ENCODE data around the gene KCNE3.

KCNE3 gene

DNA sequence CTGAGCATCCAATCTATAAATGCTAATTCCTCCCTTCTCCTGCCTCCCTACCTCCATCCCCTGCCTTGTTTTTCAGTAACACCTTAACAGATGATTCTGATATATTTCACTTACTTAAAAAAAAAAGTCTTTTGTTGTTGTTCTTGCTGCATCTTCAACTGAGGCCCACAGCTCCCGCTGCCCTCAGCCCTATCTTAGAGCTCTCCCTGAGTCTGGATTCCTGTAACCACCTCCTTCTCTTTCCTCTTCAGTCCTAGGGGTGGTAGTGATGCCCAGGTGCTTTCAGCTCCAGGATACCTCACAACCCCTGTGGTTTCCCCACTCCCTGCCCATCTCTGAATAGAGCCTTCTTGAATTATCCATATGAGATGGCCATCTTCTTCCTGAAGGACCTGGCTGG is 3.7 kb upstream of the KCNE3 start:
- no peak for DNase-seq

DNA sequence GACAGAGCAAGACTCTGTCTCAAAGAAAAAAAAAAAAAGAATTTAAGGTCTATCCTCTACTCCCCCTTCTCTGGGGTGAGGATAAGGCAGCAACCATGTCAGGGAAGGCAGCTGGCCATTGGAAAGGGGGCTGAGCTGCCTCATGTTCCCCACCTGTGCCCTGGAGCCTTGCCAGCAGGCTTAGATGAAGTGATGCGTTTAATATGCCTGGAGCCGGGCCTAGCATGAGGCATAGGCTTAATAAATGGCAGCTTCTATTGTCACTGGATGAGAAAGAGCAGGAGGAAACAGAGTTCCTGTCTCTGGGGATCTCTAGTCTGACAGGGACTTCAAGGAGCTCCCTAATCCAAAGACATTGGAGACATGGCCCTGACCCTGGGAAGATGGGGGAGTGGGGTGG is 3.2 kb upstream of the KCNE3 start:
- no peak for DNase-seq

DNA sequence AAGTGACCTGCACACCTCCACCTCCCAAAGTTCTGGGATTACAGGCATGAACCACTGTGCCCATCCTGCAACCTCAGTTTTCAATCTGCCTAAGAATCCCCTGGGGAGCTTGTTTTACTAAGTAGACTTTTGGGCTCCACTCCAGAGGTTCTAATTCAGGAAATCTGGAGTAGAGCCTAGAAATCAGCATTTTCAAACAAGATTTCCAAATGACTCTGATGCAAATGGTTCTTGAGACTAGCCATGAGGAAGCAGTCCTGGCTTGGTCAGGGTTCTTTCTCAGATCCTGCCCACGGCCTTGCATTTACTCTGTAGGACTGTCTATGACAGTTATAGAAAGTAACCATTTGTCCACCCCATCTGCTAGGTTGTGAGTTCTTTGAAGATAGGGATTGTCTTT is 1.6 kb upstream of the KCNE3 start:
- DNase-seq, result no peak

DNA sequence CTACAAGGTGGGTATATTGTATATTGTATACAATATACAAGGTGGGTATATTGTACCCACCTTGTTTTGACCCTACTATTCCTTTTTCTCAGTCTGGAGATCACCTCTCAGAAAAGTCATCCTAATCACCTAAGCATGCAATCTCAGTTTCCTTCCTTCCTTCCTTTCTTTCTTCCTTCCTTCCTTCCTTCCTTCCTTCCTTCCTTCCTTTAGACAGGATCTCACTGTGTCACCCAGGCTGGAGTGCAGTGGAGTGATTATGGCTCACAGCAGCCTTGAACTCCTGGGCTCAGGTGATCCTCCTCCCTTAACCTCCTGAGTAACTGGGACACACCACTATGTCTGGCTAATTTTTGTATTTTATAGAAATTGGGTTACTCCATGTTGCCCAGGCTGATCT is 1.2 kb upstream of the KCNE3 start:
- no peak for DNase-seq

GRCh38 chr11:74468058-74468457 is 709 bp upstream of the KCNE3 start:
- DNase-seq, result no peak

GRCh38 chr11:74465291-74465708 is 2.0 kb downstream of the KCNE3 start:
- no peak for DNase-seq

DNA sequence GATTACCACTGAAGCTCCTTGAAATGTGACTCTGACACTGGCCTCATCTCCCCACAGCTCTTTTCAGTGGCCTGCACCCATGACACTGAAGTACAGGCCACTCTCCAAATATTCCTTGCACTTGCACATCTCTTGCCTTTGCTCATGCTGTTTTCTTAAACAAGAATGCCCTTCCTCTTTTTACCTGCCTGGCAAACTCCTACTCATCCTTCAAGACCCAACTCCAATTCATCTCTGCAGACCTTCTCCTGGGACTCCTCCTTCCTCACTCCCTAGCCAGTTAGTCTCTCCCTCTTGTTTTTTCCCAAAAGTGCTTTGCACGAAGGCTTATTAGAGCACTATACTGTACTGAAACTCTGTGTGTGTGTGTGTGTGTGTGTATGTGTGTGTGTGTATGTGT is 2.6 kb downstream of the KCNE3 start:
- DNase-seq, result no peak

DNA sequence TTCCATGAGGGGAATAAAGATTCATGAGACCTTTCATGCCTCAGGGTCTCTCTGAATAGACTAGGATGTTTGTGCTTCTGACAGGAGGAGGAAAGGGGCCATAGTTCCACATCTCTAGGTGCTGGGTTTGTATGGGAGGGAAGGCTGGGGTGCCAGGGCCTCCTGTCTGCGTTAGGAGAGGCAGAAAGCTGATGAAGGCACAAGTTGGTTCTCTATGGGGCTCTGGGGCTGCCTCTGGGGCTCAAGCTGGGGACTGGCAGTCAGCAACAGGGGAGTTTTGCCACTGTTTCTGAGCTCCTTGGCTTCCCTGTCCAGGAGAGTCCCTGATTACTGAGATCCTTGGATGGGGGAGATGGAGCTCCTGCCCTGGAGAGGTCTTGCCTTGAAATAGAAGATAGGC is 4.1 kb downstream of the KCNE3 start:
- no peak for DNase-seq

- DNase-seq, result no peak
Measured at GRCh38 chr11:74462631-74463030, 4.7 kb downstream of the KCNE3 start.

DNA sequence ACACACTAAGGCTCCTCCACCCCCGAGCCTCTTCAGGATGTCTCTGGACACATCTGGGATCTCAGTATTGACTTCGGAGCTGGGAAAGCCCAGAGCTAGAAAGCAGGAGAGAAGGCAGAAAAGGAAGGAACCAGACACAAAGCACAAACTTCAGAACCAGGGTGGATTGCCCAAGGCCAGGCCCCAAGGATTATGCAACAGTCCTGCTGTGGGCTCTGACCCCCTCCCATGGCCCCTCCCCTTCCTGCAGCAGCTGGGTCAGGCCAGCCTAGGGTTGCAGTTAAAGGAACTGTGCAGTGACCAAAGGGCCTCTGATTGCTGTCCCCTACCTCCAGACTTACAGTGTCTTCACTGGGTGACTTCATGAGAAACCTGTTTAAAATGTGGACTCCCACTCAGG is 5.3 kb downstream of the KCNE3 start:
- no peak for DNase-seq

- DNase-seq, result no peak
Measured at GRCh38 chr11:74460481-74461154, 6.7 kb downstream of the KCNE3 start.

DNA sequence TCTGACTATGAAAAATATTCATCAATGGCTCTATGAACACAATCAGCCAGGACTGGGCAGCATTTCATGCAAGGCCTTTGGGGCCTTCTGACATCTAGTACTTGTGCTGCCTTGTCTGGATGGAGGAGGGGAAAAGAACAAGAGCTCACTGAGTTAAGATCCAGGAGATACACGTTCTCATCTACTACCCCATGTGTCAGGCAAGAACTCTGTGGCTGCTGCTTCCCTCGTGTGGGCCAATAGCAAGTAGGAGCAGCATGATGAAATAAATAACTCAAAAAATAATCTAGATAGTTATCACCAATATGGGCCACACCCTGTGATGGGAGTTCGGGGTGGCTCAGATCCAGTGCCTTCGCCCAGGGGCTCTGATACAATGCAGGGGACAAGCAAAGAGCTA is 7.3 kb downstream of the KCNE3 start:
- no peak for DNase-seq

GRCh38 chr11:74459584-74459983 is 7.8 kb downstream of the KCNE3 start:
- DNase-seq, result no peak

GRCh38 chr11:74457356-74457755 is 10.0 kb downstream of the KCNE3 start:
- no peak for DNase-seq

DNA sequence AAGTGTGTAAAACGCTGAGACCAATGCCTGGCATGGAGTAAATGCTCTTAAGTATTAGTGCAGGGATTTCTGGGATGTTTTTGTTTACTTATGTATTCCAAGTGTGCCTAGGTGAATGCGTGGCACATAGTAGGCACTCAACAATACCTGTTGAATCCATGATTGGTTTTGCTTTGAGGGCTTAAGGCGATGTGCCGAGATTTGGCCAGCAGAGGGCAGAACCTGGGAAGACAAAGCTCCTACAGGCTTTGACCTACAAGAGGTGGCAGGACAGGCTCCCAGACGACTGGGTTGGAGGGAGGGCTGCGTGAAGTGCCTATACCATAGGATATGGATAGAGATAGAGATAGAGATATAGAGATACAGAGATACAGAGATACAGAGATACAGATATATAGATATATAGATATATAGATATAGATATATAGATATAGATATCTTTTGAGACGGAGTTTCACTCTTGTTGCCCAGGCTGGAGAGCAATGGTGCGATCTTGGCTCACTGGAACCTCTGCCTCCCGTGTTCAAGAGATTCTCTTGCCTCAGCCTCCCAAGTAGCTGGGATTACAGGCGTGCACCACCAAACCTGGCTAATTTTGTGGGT is 13.9 kb downstream of the KCNE3 start:
- peak; percentile 64 for DNase-seq

DNA sequence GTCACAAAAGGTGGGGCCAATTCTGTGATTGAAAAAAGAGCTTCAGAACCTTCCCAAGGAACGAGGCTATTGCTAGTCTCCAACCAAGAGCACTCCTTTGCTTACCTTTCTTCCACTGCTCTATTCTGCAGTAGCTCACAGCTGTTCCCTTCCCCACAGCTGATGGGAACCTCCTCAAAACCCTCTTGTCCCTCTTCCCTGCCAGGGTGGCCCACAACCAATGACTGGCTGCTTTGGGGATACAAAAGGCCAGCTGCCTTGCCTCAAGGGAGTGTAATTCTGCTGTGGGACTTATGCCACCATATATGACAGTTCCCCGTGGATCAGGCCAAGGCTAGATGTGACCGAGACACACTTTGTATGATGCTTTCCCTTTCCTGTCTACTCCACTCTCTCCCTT is 15.0 kb downstream of the KCNE3 start:
- no peak for DNase-seq

DNA sequence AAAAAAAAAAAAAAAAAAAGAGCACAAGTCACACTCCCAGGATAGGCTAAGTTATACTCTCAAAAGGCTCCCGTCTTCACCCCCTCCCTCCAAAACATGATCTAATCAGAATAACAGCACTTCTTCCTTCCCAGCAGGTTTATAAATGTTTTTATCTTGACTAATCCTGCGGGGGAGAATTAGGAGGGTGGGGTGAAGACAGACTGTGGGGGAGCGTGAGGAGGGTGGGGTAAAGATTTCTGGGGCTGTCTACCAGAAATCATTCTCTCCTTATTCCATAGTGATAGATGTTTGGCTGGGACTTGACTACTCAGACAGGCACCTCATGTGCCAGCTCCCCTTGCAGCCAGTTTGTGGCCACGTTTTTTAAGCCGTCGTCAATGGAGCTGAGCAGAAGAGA is 17.0 kb downstream of the KCNE3 start:
- no peak for DNase-seq

GRCh38 chr11:74449369-74449931 is 17.9 kb downstream of the KCNE3 start:
- no peak for DNase-seq

GRCh38 chr11:74447720-74448119 is 19.6 kb downstream of the KCNE3 start:
- DNase-seq, result no peak

DNA sequence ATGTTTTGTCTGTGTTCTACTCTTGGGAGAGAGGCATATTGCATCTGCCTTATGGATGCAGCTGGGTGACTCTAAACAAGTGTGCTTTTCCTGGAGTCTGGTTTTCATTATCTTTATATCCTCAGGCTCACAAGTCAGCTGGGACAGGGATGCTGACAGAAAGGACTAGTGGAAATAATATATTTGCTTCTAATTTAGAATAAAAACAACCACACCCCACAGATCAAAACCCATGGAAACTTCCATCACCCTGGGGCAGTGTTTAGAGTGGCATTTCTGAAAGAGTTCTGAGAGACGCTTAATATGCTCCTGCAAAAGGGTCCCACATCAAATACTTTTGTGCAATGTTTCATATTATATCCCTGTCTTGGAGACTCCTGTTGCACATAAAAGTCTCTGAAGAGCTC is 20.8 kb downstream of the KCNE3 start:
- no peak for DNase-seq

DNA sequence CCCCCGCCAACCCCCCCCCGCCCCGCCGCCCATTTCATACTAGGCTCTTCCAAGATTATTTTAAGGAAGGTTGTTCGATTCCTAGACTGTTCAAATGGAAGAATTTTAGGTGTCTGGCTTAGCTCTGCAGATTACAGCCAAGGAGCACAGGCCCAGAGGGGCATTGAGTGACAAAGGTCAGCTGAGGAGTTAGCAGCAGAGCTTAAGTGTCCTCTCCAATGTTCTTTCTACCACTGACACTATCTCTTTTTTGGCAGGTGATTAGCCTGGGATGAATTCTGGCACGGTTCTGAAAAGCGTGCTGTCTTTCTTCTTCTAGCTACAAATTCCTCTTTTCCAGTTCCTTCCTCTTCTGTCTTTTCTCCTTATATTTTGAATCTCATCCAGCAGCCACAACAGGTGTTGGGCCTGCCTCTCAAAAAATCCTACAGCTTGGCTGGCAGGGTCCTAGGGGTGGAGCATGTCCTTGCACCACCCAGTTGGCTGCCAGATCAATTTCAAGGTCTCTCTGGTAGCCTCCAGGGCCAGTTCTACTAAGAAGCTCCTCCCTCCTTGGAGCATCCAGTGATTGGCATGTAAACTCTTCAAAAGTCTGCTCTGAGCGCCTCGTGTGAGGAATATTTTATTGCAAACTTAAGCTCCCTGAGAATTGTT is 23.0 kb downstream of the KCNE3 start:
- DNase-seq, result no peak

DNA sequence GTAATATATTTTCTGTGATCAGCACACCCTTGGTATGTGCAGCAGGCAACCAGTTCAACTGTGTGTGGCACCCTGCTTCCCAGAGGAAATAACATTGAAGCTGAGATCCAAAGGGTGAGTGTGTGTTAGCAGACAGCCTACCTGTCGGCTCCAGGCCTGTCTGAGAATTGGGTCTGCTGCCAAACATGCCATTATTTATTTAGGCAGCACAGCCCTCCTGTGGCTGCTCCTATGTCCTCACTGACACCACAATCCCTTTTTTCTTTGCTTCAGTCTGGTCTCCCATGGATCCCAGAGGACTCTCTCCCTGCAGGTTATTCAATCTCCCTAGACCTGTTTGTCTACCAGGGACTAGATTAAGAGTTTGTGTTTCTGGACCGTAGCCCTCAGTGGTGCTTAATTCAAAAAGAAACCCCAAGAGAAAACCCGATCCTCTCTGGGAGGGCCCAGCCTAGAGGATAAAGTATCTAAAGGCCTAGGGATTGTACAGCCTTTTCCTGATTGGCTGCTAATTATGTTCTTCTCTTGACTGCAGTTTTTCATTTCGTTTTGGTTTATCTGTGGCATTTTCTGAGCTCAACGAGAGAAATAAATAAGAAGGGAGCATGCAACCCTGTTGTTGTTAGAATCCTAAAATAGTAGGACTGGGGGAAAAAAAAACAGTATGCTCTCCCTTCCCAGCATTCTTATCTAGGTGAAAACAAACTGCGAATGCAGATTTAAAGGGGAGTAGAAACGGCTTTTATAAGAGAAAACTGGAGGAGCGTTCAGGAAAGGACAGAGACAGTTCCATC is 24.1 kb downstream of the KCNE3 start:
- no peak for DNase-seq

DNA sequence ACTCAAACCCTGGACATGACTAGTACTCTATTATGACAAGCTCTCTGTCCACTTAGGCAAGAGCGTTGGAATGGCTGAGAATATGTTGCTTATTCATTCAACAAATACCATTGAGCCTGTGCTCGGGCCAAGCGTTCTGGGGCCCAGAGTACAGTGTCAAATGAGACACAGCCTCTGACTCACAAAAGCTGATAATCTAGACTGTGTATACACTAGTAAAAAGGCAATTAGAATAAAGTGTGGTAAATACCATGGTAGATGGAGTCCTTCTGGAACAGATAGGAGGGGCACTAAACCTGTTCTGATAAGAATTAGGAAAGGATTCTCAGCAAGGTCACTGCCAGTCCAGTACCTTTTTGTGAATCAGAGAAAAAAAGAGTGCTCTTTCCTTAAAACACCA is 24.7 kb downstream of the KCNE3 start:
- DNase-seq, result no peak
